ENCODE data around the gene FAM227A. TPM values are rescaled to one million over a fixed set of nuclear protein-coding genes. Genes with fewer than 3 reads are reported as not detected.

The FAM227A gene
- total and polyA plus RNA-seq, 2 donors (not counting 3 experiments of a cell fraction or from before 2014, with no cell fraction given): 0.58 to 1.9 TPM

DNA sequence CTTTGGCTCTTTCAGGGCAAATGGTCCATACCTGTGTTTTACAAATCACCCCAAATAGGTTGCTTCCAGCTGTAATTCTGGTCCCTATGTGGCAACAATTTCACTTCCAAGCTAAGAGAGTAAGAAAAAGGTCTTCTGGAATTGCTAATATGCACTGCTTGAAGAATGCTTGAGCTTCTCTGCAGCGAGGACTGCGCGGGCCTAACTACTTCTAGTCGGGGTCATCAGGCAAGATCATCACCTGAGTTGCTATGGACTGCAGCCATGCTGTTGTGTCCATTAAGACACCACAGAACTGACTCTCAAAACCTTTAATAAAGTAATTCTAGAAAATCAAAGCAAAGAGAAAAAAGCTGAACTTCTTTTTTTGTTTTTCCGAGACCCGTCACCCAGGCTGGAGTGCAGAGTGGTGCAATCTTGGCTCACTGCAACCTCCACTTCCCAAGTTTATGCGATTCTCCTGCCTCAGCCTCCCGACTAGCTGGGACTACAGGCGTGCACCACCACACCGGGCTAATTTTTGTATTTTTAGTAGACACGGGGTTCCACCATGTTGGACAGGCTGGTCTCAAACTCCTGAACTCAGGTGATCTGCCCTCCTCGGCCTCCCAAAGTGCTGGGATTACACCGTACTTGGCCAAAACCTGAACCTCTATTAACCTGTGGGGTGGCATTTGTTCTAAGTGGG is 42.4 kb upstream of the FAM227A start:
- Histone ChIP-seq H2AFZ (ENCODE audit: low read depth, low read length) (no peak overlapping the region), H3K9ac (replicated peaks; ENCODE audit: extremely low read depth, insufficient read depth, low read length) (peak overlapping the region; percentile 91), H4K20me1 (replicated peaks; ENCODE audit: control insufficient read depth, extremely low read depth, insufficient read depth, low read length) (peaks cover 2% of the 10 kb centered on the region), H3K27ac (ENCODE audit: insufficient read depth, low read depth, low read length) (no peak overlapping the region), H3K79me2 (ENCODE audit: control insufficient read depth, insufficient read depth, low read length) (peaks cover 54% of the 10 kb centered on the region), H3K27me3 (ENCODE audit: control insufficient read depth in 2 of 2, insufficient read depth in 2 of 2, low read length in 2 of 2) (no peaks in the 10 kb centered on the region), H3K9me1 (replicated peaks; ENCODE audit: control insufficient read depth, extremely low read depth, insufficient read depth, low read length) (no peaks in the 10 kb centered on the region), H3K36me3 (ENCODE audit: control insufficient read depth in 2 of 2, extremely low read depth in 1 of 2, insufficient read depth in 2 of 2, low read length in 2 of 2) (peaks cover 0 to 1% of the 10 kb centered on the region in 2 experiments), H3K4me1 (ENCODE audit: control insufficient read depth, extremely low read depth, insufficient read depth, low read length) (peaks cover 60% of the 10 kb centered on the region), H3K4me2 (ENCODE audit: insufficient read depth, low read length) (peak overlapping the region; percentile 77), H3K9me3 (replicated peaks; ENCODE audit: control insufficient read depth, insufficient read depth, low read length) (no peaks in the 10 kb centered on the region), H3K4me3 (replicated peaks in 1 of 3; ENCODE audit: insufficient read depth in 1 of 3, low read depth in 1 of 3, low read length in 3 of 3) (peak overlapping the region; percentile 64 to 78 (median 75))
- no peak for DNase-seq (ENCODE audit: low read depth, low spot score)
- dilution Hi-C loops (cut with MboI; ENCODE audit: extremely low pct_ligation_motif_present, low sequenced_read_pairs) (no loop called here), intact Hi-C loops (cut with micrococcal nuclease) (no loop called here)
- FAIRE-seq: peak; percentile 57
- no TSS peak for BruUV-seq (replicated peaks)
- CTCF ChIA-PET: interaction anchor here (0.9 to 7.3 kb wide), 7 partner anchors 8 to 68 kb away, joined by 3 to 59 read pairs (median 4); partner anchors contain the start of genes GTPBP1 and TOMM22
- POLR2A ChIA-PET: interaction anchor here (1.2 kb wide), 1 partner anchor 17 kb away, joined by 4 read pairs; the partner anchor contains the start of gene TOMM22
- TF ChIP-seq MYC (IDR thresholded peaks at IDR 0.05; ENCODE audit: low read depth, low read length) (no peak), EZH2 (IDR thresholded peaks at IDR 0.05; ENCODE audit: borderline replicate concordance, low read depth, low read length, severe bottlenecking) (no peak), POLR2A (IDR thresholded peaks at IDR 0.05; ENCODE audit: low read depth, low read length) (no peak), JUN (IDR thresholded peaks at IDR 0.05; ENCODE audit: borderline replicate concordance, insufficient read depth, insufficient read length, low read depth) (no peak), FOS (IDR thresholded peaks at IDR 0.05; ENCODE audit: borderline replicate concordance, insufficient read depth, low read length) (no peak), POLR2AphosphoS5 (IDR thresholded peaks at IDR 0.05; ENCODE audit: insufficient read depth, low read depth, low read length) (no peak), GATA2 (IDR thresholded peaks at IDR 0.05; ENCODE audit: insufficient read depth, insufficient read length, low read depth, low read length) (no peak)
- TF ChIP-seq, protein P1, sequence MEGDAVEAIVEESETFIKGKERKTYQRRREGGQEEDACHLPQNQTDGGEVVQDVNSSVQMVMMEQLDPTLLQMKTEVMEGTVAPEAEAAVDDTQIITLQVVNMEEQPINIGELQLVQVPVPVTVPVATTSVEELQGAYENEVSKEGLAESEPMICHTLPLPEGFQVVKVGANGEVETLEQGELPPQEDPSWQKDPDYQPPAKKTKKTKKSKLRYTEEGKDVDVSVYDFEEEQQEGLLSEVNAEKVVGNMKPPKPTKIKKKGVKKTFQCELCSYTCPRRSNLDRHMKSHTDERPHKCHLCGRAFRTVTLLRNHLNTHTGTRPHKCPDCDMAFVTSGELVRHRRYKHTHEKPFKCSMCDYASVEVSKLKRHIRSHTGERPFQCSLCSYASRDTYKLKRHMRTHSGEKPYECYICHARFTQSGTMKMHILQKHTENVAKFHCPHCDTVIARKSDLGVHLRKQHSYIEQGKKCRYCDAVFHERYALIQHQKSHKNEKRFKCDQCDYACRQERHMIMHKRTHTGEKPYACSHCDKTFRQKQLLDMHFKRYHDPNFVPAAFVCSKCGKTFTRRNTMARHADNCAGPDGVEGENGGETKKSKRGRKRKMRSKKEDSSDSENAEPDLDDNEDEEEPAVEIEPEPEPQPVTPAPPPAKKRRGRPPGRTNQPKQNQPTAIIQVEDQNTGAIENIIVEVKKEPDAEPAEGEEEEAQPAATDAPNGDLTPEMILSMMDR (IDR thresholded peaks at IDR 0.05; ENCODE audit: extremely low read depth in 1 of 2, insufficient read depth in 1 of 2, low read depth in 1 of 2, low read length in 2 of 2): no peak
- TF ChIP-seq, protein P2, sequence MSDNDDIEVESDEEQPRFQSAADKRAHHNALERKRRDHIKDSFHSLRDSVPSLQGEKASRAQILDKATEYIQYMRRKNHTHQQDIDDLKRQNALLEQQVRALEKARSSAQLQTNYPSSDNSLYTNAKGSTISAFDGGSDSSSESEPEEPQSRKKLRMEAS (IDR thresholded peaks at IDR 0.05; ENCODE audit: insufficient read depth, insufficient read length): no peak

Data from endothelial cell of umbilical vein (primary cell).